ENCODE data around the gene OTUB2.

Gene OTUB2

DNA sequence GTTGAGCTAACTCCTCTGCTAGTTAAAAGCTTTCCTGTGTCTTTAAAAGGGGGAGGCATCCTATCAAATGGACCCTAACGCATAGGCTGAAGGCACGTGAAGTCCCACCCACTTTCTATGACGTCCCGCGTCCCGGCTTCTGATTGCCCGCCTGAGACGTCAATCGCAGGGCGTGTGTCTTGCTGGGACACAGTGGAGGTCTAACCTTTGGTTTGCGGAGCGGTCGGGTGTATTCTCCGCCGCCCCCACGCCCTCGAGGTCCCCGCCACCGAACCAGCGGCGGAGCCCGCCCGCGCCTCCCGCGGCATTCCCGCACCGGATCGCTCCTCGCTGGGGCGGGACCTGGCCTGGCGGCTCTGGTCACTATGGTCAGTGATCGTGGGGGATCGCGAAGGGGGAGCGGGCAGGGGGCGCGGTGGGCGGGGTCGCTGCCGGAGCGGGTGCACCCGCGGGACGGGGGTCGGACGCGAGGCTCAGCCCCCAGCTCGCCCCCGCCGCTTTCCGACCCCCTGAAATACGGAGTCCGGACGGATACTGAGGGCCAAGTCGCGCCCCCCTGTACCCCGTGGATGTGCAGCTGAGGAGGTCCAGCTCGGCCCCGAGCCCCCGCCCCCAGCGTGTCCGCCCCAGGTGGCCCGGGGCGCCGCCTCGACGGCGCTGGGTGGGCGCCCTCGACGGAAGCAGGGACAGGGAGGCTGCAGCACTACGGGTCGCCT lies at the start of gene OTUB2:
Gene OTUB2, plus strand, starts transcription at position 168 of the 716 bp plus-strand sequence. Its CDS starts 198 bp downstream, at position 366.
- DNase-seq = peak; percentile 99

DNA sequence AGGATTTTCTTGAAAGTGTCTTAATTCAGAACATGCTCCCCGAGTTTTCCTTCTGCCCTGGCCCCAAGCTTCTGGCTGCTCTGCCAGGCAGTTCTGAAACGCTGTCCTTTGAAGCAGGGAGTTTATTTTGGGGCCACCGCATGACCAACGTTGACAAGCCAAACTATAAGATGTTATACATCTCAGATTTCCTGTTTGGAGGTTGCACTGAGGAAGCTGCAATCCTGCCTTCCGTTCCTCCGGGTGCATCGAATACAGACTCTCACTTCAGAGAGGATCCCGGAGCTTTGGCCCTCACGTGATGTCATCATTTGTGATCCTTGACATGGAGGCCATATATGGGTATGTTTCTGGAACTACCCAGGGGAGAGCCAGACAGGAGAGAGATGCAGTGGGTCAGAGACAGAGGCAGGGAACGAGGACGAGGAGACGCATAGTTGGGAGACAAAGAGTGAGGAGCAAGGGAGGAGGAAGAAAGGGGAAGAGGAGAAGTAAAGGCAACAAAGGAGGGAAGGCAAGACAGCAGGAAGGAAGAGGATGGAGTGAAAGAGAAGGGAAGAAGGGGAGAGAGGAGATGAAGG lies 49.6 kb upstream of the OTUB2 start, which contains the start of gene ASB2:
Gene ASB2, minus strand, starts transcription at position 94 of the 581 bp plus-strand sequence. CDS start 12,031 bp downstream, outside the sequence.
- no peak for DNase-seq

DNA sequence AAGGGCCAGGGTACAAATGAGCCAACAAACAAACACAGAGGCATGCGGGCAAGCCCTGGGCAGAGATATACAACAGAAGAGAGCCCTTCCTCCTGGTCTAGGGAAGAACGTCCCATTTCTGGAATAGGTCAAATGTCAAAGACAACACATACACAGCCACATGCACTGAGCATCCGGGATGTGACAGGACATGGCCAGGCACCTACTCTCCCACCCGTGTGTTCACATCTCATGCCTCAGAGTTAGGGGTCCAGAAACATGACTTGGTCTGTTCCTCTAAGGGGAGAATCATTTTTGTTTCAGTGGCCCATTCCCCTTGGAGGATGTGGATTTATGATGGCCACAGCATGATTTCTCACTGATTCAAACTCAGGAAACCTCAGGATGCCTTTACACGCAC lies 49.0 kb upstream of the OTUB2 start:
- DNase-seq = no peak

DNA sequence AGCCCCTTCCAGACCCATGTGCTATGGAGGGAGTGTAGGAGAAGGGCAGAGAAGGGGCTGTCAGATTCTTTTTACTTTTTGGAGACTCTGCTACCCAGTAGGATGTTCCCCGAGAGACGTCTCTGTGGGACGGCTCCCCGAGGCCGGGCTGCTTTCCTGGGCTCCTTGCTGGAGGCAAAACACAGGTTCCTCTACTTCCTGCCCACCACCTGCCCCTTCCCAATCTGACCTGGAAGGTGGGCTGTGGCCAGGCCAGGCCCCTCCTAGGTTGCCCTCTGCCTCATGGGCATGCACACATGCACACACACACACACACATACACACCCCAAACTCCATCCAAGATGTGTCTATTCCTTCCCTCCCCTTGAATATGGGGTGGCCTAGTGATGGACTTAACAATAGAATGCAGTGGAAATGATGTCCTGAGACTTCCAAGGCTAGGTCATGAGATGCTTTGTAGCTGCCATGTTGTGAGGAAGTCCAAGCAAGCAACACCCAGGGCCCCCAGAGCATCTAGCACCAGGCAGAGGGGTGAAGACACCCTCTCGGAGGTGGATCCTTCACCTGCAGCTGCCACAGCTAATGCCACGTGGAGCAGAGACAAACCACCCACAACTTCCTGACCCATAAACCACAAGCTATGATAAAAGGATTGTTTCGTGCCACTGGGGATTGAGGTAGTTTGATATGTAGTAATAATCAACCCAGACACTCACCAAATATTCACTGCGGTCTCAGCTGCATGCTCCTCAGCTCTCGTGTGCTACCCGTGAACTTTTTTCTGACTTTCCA lies 48.2 kb upstream of the OTUB2 start:
- DNase-seq = no peak

DNA sequence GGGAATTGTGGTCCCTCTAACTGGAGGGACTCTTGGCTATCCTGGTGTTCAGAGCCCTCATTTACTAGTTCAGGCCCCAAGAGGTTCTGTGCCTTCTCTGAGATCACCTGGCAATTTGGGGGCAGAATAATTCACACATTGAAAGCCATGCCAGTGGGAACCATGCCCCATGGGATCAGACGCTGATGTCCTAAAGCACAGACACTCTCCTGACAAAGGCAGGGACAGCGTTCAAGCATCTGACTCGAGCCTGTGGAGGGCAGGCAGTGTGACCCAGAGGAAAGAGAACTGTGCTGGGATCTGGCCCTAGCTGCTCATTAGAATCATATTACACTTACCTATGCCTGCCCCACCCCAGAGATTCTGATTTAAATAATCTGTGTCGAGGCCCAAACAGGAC lies 47.4 kb upstream of the OTUB2 start:
- no peak for DNase-seq

DNA sequence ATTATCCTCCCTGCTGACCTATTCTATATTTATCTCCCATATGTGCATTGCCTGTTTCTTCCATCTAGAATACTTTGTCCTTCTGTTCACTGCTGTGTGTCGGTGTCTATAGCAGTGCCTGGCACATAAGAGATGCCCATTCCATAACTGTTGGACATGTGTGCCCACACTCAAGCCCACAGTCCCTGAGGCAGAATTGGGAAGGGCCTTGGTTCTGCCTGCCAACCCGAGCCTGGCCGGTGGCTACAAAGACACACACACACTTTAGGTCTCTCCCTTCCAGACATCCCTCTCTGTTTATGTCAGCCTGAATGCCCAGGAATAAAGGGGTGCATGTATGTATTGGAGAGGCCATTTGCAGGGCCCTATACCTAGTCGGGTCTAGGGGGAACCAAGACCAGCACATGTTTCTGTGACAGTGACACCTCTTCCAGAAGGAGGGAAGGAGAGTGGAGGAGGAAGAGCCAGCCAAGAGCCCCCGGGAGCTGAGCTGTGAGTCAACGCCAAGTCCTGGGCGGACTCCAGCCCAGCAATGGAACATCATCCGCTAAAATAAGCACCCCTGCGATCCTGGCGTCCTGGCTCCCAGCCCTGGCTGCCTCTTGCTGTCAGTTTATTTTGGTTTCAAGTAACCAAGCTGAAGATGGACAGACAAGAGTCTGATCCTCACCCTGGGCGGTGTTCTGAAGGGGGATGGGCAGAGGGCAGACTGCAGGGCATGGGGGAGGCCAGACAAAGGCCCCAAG lies 45.5 kb upstream of the OTUB2 start:
- DNase-seq = peak; percentile 70

DNA sequence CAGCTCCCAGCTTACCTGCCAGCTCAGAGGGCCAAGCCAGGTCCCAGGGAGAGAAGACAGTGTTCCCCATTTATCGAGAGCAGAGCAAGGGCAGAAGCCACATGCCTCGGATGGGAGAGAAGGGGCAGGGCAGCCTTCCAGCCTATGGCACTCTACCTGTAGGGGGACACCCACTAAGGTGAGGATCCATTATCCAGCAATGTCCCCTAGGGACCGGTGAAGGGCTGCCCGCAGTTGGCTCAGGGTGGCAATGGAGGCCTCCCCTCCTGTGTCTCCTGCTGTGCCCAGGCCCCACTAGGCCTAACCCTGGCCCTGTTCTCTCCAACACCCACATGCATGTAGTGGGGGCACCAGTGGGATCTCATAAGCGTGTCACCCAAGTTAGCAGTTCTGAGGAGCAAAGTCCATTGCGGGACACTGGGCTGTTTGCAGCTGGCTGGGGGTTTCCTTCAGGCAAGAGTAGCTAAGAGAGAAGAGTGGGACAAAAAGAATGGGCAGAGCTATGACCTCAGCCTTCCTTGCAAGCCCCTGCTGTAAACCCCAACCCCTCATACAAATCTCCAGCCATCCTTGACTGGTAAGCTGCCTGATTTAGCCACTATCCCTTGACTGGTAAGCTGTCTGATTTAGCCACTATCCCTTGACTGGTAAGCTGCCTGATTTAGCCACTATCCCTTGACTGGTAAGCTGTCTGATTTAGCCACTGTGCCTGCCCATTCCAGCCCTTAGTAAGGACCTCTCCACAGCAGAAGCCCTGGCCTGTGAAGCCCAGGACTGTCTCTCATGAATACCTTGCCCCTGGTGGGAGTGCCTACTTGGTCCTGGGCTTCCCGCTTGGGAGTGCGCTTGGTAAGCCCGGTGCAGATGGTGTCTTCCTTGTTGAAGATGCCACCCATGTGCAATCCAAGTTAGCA lies 44.6 kb upstream of the OTUB2 start:
- no peak for DNase-seq

DNA sequence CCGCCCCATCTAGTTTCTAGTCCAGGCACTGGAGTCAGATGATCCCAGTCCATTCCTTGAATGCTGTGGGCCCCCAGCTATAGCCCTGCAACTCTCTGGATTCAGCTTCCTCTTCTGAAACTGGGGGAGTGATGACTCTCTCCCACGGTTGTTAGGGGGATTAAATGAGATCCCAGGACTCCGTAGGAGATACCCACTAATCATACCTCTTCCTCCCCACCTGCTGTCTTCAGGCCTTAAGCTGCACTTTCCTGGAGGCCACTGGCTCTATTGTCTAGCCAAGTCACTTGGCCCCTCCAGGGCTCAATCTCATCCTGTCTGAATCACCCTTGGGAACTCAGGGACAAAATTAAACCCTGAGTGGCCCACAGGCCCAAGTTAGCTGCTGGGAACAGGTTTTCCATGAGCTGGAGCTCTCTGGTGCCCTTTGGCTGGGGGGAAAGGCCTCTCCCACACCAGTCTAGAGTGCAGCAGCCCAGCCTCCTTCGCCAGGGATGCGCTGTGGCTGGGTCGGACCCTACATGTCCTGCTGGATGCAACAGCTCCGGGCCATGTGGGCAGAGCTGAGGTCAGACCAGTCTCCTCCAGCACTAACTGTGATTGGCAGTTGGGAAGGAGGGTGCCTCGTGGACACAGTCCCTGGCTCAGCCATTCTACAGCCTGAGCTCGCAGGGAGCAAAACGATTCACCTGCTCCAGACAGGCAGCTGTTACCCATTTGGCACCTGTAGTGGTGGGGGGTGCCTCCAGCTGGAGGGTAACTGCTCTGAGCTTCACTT lies 43.7 kb upstream of the OTUB2 start:
- no peak for DNase-seq

DNA sequence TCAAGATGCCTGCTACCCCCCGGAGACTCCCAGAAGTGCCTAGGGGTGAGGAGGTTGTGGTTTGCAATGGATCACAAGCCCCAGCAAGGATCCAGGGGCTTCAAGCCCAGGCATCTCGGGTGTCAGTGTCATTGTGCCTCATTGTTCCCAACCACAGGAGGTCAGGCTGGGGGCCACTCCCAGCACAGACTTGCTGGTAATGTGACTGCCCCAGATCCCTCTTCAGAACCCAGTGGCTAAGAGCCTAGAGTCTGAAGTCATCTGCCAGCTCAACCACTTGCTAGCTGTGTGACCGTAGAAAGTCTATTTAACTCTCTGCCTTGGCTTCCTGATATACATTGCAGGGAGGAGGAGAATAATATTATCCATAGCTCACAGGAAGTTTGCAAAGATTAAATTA lies 42.1 kb upstream of the OTUB2 start:
- DNase-seq = no peak

DNA sequence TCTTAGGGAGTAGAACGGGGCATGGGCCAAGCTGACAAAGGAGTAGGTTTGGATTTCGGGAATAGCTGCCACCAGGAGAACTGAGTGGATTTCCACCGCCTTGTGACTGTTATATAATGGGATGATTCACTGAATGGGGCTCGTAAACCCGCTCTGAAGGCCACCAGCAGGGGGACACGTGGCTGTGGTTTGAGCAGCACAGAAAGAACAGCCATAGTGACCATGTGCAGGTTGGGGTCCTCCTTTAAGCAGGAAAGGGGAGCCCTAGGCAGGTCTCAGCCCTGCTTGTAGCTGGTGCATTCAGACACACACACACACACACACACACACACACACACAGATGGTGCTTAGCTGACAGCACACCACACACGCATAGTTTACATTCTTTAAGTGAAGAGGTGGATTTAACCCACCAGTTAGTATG lies 41.1 kb upstream of the OTUB2 start:
- DNase-seq = no peak

DNA sequence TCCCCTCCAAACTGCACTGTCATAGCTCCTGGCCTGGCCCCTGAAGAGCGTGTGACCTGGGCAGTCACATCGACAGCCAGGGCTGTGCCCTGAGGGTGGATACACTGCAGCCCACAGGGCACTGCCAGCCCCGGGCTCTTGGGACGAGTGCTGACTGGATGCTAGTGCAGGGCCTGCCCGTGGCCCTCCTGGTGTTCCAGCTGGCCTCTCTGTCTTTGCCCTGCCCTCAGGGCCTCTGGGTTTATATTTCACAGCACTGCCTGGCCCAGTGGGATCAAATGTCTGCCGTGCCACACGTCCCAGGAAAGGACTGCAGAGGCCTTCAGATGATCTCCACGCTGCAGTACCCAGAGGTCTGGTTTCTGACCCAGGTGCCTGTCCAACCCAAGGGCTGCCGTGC lies 39.2 kb upstream of the OTUB2 start:
- peak; percentile 49 for DNase-seq

DNA sequence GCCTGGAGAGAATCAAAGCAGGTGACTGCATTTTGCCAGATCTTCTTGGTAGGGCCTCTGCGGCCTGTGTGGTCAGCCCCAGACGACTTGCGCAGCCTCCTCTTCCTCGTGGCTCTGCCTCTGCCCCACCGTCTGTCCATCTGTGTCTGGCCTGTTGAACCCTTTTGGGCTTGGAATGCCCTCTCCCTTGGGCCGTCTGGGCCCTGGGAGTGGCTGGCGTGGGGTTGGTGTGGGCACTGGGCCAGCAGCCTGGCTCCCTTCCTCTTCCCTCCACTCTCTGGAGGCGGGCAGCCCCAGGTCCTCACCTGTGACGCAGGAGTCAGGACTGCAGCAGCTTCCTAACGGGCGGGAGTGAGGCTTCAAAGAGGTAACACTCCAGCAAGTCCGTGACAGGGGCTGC lies 38.8 kb upstream of the OTUB2 start:
- no peak for DNase-seq

DNA sequence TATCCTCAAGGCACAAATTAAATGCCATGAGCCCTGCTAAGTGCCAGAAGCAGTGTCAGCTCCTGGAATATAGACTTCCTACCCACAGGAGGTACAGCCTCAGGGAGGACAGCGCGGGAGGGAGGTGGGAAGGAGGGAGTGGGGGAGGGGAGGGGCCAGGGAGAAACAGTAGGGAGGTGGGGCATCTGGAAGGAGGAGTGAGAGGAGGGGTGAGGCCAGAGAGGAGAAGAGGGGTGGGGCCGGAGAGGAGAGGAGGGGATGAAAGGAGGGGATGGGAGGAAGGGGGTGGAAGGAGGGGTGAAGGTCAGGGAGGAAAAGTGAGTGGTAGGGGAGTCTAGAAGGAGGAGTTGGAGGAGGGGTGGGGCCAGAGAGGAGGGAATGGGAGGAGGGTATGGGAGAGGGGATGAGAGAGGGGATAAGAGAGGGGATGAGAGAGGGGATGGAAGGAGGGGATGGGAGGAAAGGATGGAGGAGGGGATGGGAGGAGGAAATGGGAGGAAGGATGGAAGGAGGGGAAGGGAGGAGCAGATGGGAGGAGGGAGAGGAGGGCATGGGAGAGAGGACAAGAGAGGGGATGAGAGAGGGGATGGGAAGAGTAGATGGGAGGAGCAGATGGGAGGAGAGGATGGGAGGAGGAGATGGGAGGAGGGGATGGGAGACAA lies 38.2 kb upstream of the OTUB2 start:
- DNase-seq = no peak

DNA sequence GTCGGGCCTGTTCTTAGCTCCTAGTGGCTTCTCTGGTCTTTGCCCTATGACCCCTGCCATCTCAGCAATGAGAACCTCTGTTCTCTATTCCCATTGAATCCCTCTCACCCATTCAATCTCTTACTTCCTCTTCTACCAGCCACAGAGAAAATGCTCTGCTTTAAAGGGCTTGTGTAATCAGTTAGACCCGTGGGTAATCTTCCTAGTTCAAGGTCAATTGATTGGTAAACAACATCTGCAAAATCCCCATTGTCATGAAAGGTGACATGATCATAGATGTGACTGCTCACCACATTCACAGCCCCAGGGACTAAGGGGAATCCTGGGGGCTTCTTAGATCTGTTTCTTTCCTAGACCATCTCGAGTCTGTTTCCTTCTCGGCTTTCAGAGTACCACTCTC lies 36.2 kb upstream of the OTUB2 start:
- no peak for DNase-seq

DNA sequence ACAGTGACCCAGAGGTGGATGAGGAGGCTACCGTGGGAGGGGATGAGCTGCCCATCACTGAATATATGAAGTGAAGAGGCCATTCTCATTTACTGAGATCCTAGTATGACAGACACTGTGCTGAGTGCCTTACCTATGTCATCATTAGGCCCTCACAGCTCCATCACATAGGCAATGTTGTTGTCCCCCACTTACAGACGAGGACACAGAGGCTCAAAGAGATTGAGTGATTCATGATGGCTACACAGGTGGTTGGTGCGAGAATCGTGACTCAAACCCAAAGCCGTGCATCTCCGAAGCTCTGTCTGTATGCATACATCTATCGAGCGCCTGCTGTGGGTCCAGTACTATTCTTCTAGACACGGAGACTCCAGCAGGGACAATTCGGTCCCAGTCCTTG lies 34.9 kb upstream of the OTUB2 start:
- DNase-seq = no peak

DNA sequence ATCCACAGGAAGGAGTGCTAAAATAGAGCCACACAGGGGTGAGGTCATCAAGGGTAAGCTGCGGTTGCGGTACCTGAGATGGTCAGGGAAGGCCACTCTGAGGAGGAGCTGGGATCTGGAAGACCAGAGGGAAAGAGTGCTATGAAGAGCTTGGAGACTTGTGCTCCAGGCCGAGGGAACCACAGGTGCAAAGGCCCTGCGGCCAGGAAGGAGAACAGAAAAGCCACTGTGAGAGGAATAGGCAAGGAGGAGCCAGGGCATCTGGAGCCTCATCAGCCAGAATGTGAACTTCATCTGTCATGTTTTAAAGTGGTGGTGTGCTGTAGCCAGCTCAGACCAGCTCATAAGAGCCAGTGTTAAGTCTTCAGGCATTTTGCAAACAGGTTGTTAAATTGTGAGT lies 34.5 kb upstream of the OTUB2 start:
- DNase-seq = no peak

DNA sequence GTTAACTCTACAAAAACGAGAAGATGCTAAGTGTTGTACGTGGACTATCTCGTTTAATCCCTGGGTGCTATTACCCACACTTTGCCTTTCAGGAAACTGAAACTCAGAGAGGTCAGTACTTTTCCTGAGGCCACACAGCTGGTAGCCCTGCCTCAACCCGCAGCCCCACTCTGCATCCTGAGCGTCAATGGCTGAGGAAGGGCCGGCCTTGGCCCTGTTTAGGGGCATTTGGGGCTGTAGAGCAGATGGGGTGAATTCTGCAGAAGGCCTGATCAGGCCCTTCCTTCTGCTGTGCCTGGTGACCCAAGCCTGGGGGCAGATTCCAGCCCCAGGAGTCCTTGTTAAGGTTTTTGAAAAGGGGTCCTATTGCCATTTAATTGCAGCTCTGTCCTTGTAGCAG lies 32.8 kb upstream of the OTUB2 start:
- no peak for DNase-seq

DNA sequence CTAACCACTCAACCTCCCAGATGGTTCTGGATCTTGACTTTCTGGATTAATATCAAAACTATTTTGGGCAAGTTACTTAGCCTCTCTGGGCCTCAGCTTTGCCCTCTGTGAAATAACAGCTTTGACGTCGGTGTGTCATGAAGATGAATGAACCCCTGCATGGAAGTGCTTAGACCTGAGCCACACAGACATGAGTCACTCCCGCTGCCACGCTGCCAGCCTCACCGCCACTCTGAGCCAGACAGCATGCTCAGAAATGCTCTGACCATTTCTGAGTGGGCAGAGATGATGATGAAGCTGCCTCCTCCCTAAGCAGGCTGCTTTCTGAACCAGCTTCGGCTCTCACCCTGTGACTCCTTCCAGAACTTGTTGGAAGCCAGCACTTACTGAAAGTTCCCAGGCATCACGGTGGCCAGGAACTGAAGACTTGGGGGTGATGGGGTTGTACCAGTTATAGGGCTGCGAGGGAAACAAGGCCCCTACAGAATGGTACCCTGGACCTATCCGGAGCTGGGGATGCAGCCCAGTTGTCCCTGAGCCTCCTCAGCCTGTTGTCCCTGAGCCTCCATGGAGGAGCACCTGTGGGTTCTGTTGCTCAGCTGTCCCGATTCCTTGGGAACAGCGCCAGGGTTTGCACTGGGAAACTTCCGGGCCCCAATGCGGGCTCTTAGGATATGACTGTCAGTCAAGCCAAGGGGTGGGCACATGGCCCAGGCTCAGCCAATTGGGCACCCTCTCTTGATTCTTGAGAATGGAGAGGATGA lies 31.0 kb upstream of the OTUB2 start:
- DNase-seq = peak; percentile 49

DNA sequence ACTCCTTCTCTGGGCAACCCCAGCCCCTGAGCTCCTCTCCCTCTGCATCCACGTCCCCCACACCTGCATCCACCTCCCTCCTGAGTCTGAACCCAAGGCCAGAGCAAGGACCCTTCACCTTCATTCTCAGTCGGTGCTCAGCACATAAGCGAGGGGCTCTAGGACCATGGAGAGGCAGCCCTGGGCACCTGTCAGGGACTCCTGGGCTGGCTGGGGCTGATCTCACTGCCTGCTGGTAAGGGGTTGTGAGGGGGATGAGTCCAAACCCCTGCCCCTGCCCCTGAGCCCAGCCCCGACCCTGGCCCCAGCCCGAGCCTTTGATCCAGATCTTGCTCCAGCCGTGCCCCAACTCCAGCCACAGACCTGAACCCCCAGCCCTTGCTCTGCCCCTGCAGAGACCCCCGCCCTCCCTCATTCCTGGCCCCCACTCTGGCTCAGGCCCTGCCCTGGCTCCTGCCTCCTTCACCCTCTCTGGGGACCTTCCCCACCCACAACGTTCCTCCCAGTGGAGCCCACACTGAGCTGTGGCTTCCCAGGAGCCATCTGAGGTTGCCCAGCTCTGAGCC lies 29.9 kb upstream of the OTUB2 start:
- DNase-seq = no peak

DNA sequence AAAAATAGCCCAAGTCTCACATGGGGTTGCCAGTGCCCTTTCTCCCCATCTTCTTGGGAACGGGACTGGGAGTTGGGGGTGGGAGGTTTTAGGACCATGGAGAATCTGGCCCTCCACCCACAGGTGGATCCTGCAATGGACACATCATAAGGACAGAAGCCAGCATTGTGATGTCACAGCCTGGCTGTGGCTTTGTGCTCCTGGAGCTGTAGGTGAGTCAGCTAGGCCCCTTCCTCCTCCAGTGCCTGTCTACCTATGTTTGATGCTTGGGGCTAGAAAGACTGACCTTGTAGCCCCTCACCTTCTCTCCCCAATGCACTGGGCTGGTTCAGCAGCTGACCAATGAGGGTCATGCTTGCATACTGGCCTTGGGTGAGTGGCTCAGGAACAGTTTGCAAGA lies 29.1 kb upstream of the OTUB2 start, which contains the start of gene CCDC197:
Gene CCDC197, plus strand, starts transcription at position 220 of the 400 bp plus-strand sequence. CDS start 831 bp downstream, outside the sequence.
- no peak for DNase-seq
